ENCODE results near the gene KARS1. TPM values are rescaled to one million over a fixed set of nuclear protein-coding genes. Genes with fewer than 3 reads are reported as not detected.

The KARS1 gene
- total RNA-seq (2014; rRNA removed; shearing (Covaris generic)): 117 and 141 TPM in 2 replicates

- DNase-seq (ENCODE audit: low spot score): peak; percentile 92
Observed at GRCh38 chr16:75647492-75648264, at the start of gene KARS1, which contains the start of gene TERF2IP. Gene KARS1, minus strand, starts transcription at chr16:75647665. Its CDS starts 26 bp downstream, at chr16:75647639. Gene TERF2IP, plus strand, starts transcription at chr16:75647773. Its CDS starts 110 bp downstream, at chr16:75647883.

GRCh38 chr16:75695708-75696107 lies 48.2 kb upstream of the KARS1 start:
- DNase-seq (ENCODE audit: low spot score): peak; percentile 21

- DNase-seq (ENCODE audit: low spot score): no peak
Observed at GRCh38 chr16:75687361-75687760, 39.9 kb upstream of the KARS1 start.

- no peak for DNase-seq (ENCODE audit: low spot score)
Observed at GRCh38 chr16:75682308-75682707, 34.8 kb upstream of the KARS1 start.

GRCh38 chr16:75679366-75679765 lies 31.9 kb upstream of the KARS1 start:
- no peak for DNase-seq (ENCODE audit: low spot score)

GRCh38 chr16:75676909-75677308 lies 29.4 kb upstream of the KARS1 start, which contains the start of gene CPHXL2:
Gene CPHXL2, minus strand, starts transcription at chr16:75677009. Its CDS starts 10 bp downstream, at chr16:75676999.
- no peak for DNase-seq (ENCODE audit: low spot score)

GRCh38 chr16:75667503-75667902 lies 20.0 kb upstream of the KARS1 start:
- no peak for DNase-seq (ENCODE audit: low spot score)

- DNase-seq (ENCODE audit: low spot score): no peak
Observed at GRCh38 chr16:75660726-75661302, 13.3 kb upstream of the KARS1 start.

- no peak for DNase-seq (ENCODE audit: low spot score)
Observed at GRCh38 chr16:75660321-75660720, 12.9 kb upstream of the KARS1 start.

- DNase-seq (ENCODE audit: low spot score): no peak
Observed at GRCh38 chr16:75658175-75658574, 10.7 kb upstream of the KARS1 start.

GRCh38 chr16:75653922-75654321 lies 6.5 kb upstream of the KARS1 start:
- no peak for DNase-seq (ENCODE audit: low spot score)

GRCh38 chr16:75648265-75649076 lies 1.0 kb upstream of the KARS1 start:
- peak; percentile 70 for DNase-seq (ENCODE audit: low spot score)

GRCh38 chr16:75647112-75647491 lies 363 bp downstream of the KARS1 start:
- peak; percentile 15 for DNase-seq (ENCODE audit: low spot score)

GRCh38 chr16:75644240-75645012 lies 3.0 kb downstream of the KARS1 start:
- peak; percentile 30 for DNase-seq (ENCODE audit: low spot score)

- DNase-seq (ENCODE audit: low spot score): no peak
Observed at GRCh38 chr16:75640598-75640997, 6.9 kb downstream of the KARS1 start.

- no peak for DNase-seq (ENCODE audit: low spot score)
Observed at GRCh38 chr16:75635036-75635435, 12.4 kb downstream of the KARS1 start.

- DNase-seq (ENCODE audit: low spot score): no peak
Observed at GRCh38 chr16:75632857-75633256, 14.6 kb downstream of the KARS1 start.

- DNase-seq (ENCODE audit: low spot score): no peak
Observed at GRCh38 chr16:75630052-75630451, 17.4 kb downstream of the KARS1 start.

- no peak for DNase-seq (ENCODE audit: low spot score)
Observed at GRCh38 chr16:75629132-75629531, 18.3 kb downstream of the KARS1 start.

GRCh38 chr16:75628351-75628750 lies 19.1 kb downstream of the KARS1 start:
- no peak for DNase-seq (ENCODE audit: low spot score)

- DNase-seq (ENCODE audit: low spot score): no peak
Observed at GRCh38 chr16:75627851-75628250, 19.6 kb downstream of the KARS1 start.

All from HT-29 (cell line).